Medulla oblongata (tissue), 1 donor: ENCODE measurements around the gene DUS3L.
"Not testable (repeated sequence)": the region's sequence is repeated elsewhere in the genome, so short reads cannot be mapped to it uniquely, and the experiment has no call there.

ENCODE experiments used
- DNase-seq: peaks from one replicate; pipeline ENCODE4 v3.0.0-alpha.2; 2015; ENCODE audit errors: extremely low spot score

DUS3L gene

GRCh38 chr19:5772416-5772815 lies 18.5 kb downstream of the DUS3L start:
- no peak for DNase-seq

DNA sequence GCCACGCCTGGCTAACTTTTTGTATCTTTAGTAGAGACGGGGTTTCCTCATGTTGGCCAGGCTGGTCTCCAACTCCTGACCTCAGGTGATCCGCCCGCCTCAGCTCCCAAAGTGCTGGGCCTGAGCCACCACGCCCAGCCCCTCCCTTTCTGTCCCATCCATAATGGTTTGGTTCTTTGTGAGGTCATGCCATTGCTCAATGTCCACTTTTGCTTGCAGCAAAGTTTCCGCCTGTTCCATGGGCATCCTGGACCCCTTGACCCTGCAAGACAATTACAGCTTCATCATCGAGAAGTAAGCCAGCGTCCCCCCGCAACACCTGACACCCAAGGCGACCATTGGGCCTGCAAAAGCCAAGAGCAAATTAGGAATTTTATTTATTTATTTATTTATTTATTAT lies 23.0 kb downstream of the DUS3L start:
- no peak for DNase-seq

GRCh38 chr19:5765220-5765619 lies 25.7 kb downstream of the DUS3L start:
- no peak for DNase-seq

- no peak for DNase-seq
Measured at GRCh38 chr19:5762608-5763217, 28.2 kb downstream of the DUS3L start.

GRCh38 chr19:5753743-5754142 lies 37.2 kb downstream of the DUS3L start:
- no peak for DNase-seq

- no peak for DNase-seq
Measured at GRCh38 chr19:5751709-5752108, 39.3 kb downstream of the DUS3L start.

DNA sequence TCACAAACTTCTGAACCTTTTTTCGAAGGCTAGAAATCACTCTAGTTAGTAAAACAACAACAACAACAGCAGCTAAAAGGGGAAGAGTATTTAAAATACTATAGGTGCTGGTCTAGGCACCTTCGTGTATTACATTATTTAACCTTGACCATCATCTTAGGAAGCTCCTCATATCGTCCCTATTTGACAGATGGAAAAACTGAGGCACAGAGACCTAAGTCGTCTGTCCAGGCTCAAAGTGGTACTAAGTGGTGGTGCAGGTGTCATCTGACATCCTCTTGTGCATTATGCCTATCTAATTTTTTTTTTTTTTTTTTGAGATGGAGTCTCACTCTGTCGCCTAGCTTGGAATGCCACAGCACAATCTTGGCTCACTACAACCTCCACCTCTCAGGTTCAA lies 41.5 kb downstream of the DUS3L start:
- no peak for DNase-seq

DNA sequence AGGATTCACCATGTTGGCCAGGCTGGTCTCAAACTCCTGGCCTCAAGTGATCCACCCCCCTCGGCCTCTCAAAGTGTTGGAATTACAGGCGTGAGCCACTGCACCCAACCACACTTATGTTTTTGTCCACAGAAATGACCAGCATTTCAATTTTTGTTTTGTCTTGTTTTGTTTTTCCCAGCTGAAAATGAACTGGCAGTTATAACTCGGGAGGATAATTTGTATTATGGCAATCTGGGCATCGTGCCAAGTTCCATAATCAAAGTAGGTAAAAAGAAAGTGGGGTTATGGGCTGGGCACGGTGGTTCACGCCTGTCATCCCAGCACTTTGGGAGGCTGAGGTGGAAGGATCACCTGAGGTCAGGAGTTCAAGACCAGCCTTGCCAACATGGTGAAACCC lies 42.0 kb downstream of the DUS3L start:
- not testable (repeated sequence) for DNase-seq

DNA sequence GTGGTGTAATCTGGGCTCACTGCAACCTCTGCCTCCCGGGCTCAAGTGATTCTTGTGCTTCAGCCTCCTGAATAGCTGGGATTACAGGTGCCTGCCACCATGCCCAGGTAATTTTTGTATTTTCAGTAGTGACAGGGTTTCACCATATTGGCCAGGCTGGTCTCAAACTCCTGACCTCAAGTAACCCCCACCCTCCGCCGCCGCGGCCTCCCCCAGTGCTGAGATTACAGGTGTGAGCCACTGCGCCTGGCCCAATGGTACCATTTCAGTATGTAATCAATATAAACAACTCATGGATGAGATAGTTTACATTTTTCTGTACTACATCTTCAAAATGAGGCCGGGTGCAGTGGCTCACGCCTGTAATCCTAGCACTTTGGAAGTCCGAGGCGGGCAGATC lies 46.0 kb downstream of the DUS3L start:
- DNase-seq = not testable (repeated sequence)

DNA sequence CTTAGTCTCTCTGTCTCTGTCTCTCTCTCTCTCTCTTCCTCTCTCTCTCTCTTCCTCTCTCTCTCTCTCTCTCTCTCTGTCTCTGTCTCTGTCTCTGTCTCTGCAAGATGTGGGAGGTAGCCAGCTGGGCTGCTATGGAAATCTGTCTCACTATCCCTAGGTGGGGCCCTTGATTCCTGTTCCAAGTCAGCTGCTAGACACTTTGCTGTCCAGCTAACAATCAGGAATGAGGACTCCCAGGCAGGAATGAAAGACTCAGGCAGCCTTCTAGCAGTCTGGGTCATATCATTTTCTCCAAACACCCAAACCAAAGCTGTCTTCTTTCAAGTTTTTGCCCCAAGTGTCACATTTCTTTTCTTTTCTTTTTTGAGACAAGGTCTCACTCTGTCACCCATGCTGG lies 47.3 kb downstream of the DUS3L start:
- no peak for DNase-seq

- no peak for DNase-seq
Measured at GRCh38 chr19:5742051-5742450, 48.9 kb downstream of the DUS3L start.

DNA sequence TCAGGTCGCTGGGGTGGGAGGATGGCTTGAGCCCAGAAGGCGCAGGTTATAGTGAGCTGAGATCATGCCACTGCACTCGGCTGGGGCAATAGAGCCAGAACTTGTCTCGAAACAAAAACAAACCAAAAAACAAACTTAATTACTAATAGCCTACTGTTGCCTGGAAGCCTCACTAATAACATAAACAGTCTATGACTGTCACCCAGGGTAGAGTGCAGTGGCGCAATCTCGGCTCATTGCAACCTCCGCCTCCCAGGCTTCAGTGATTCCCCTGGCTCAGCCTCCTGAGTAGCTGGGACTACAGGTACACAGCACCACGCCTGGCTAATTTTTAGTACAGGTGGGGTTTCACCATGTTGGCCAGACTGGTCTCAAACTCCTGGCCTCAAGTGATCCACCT lies 52.5 kb downstream of the DUS3L start:
- no peak for DNase-seq
